B cell (primary cell): ENCODE measurements around the gene SC5D. TPM values are rescaled to one million over a fixed set of nuclear protein-coding genes. Genes with fewer than 3 reads are reported as not detected.

Source experiments
- ATAC-seq: fragments of 200-7000 bp; cut with Tn5 transposase; one replicate; pipeline ENCODE4 v1.10.0; 2021; ENCODE audit warnings: low read depth, mild to moderate bottlenecking, moderate number of reproducible peaks, moderate library complexity
- CTCF ChIA-PET: fragments of 350-600 bp; sonication (Branson Sonifier 250); formaldehyde crosslinking; loops from one replicate; lab custom pipeline; 2021; ENCODE audit warnings: antibody characterized with exemption, inconsistent platforms; lab: Charles Lee
- POLR2A ChIA-PET: fragments of 350-600 bp; sonication (Branson Sonifier 250); formaldehyde crosslinking; loops from one replicate; lab custom pipeline; 2021; ENCODE audit warnings: antibody characterized with exemption; lab: Charles Lee
- DNase-seq: peaks from one replicate; pipeline ENCODE4 v3.0.0; 2013
- H2AFZ ChIP-seq: 2 replicates; pipeline ENCODE4 v1.6.1; 2012; ENCODE audit warnings: mild to moderate bottlenecking, low read depth, low read length; ENCODE audit not compliant: insufficient read depth, poor library complexity, severe bottlenecking
- H3K27ac ChIP-seq, 2 donors: 1 replicate in 1 of 2; 2 replicates in 1 of 2; pipeline ENCODE4 v1.5.1; 2012 to 2013; ENCODE audit warnings: low read length in 2 of 2, mild to moderate bottlenecking in 2 of 2, moderate library complexity in 1 of 2
- H3K27me3 ChIP-seq, 4 experiments: fragments of 200-600 bp in 1 of 4; sonication (generic) in 1 of 4; replicated peaks in 1 of 4; 1 replicate in 2 of 4; 2 replicates in 2 of 4; pipeline versions ENCODE4 v1.6.1 to v1.7.0; 2013 to 2016; ENCODE audit warnings: low read length in 3 of 4, mild to moderate bottlenecking in 2 of 4, mixed read lengths in 1 of 4, moderate library complexity in 1 of 4; ENCODE audit not compliant: insufficient read depth in 4 of 4, control insufficient read depth in 3 of 4; ENCODE audit errors: control extremely low read depth in 1 of 4
- H3K36me3 ChIP-seq, 2 experiments: replicated peaks in 1 of 2; 1 replicate in 1 of 2; 2 replicates in 1 of 2; pipeline versions ENCODE4 v1.6.1 to v1.7.1; 2013; ENCODE audit warnings: low read length in 1 of 2; ENCODE audit not compliant: insufficient read depth in 2 of 2, control insufficient read depth in 1 of 2; ENCODE audit errors: control extremely low read depth in 1 of 2, extremely low read depth in 1 of 2
- H3K4me1 ChIP-seq, 2 donors: fragments of 200-600 bp in 1 of 2; sonication (generic) in 1 of 2; 1 replicate in 1 of 2; 2 replicates in 1 of 2; pipeline versions ENCODE4 v1.5.1 to v1.6.1; 2013 to 2017; ENCODE audit warnings: low read length in 2 of 2; ENCODE audit not compliant: control insufficient read depth in 2 of 2, insufficient read depth in 2 of 2
- H3K4me2 ChIP-seq: replicated peaks from 2 replicates; pipeline ENCODE3; 2012; ENCODE audit warnings: mild to moderate bottlenecking, low read depth, low read length; ENCODE audit not compliant: poor library complexity, severe bottlenecking
- H3K4me3 ChIP-seq, 5 experiments: fragments of 200-600 bp in 1 of 5; sonication (generic) in 1 of 5; 1 replicate in 3 of 5; 2 replicates in 2 of 5; pipeline versions ENCODE4 v1.5.1 to v1.7.0; 2011 to 2016; ENCODE audit warnings: low read length in 4 of 5, mild to moderate bottlenecking in 4 of 5, low read depth in 2 of 5, control low read depth in 1 of 5, moderate library complexity in 1 of 5; ENCODE audit not compliant: insufficient read depth in 1 of 5; ENCODE audit errors: control extremely low read depth in 1 of 5, extremely low read depth in 1 of 5
- H3K79me2 ChIP-seq: fragments of 200-600 bp; sonication (generic); one replicate; pipeline ENCODE4 v1.6.0; 2016; ENCODE audit warnings: low read length; ENCODE audit not compliant: control insufficient read depth, insufficient read depth
- H3K9ac ChIP-seq: fragments of 200-600 bp; sonication (generic); 2 replicates; pipeline ENCODE4 v1.6.1; 2017; ENCODE audit warnings: mild to moderate bottlenecking, low read length, moderate library complexity
- H3K9me3 ChIP-seq, 3 donors: one replicate each; pipeline versions ENCODE4 v1.6.1 to v1.7.1; 2013; ENCODE audit warnings: low read length in 2 of 3; ENCODE audit not compliant: control insufficient read depth in 2 of 3, insufficient read depth in 1 of 3; ENCODE audit errors: control extremely low read depth in 1 of 3
- H4K20me1 ChIP-seq: 2 replicates; pipeline ENCODE4 v1.6.0; 2012; ENCODE audit warnings: mild to moderate bottlenecking, low read length; ENCODE audit not compliant: insufficient read depth, control insufficient read depth, poor library complexity, severe bottlenecking
- H3K27ac Mint-ChIP-seq: one replicate; pipeline ENCODE4 v1.8.0; 2021; ENCODE audit warnings: mixed read lengths
- H3K27me3 Mint-ChIP-seq: one replicate; pipeline ENCODE4 v1.8.0; 2021; ENCODE audit warnings: mixed read lengths
- H3K4me1 Mint-ChIP-seq: one replicate; pipeline ENCODE4 v1.8.0; 2021; ENCODE audit warnings: mixed read lengths
- H3K4me3 Mint-ChIP-seq: one replicate; pipeline ENCODE4 v1.8.0; 2021; ENCODE audit warnings: mixed read lengths
- H3K9me3 Mint-ChIP-seq: one replicate; pipeline ENCODE4 v1.8.0; 2022; ENCODE audit warnings: mixed read lengths; ENCODE audit not compliant: insufficient read depth
- EZH2 ChIP-seq: IDR thresholded peaks from 2 replicates; pipeline ENCODE4 v1.6.1; 2012; ENCODE audit warnings: borderline replicate concordance, low read depth, mild to moderate bottlenecking, moderate library complexity, low read length; ENCODE audit not compliant: insufficient read depth, poor library complexity, severe bottlenecking
- WGBS: methylation state at CpG from one replicate; pipeline ENCODE4 v1.1.5; 2013; ENCODE audit warnings: missing lambda C conversion rate; ENCODE audit not compliant: insufficient coverage; 5-methylcytosine and 5-hydroxymethylcytosine counted together
- intact Hi-C: fragments of 100-400 bp; cut with micrococcal nuclease; formaldehyde crosslinking; loops from one replicate; pipeline ENCODE4 v1.10.0; 2022
- polyA plus RNA-seq: library from polyadenylated mRNA; depleted of rRNA; stranded (reverse); fragments of >200 nt; gene quantifications from 2 replicates; pipeline ENCODE4 v1.2.3, GENCODE V29; 2012
- total RNA-seq, 2 donors: library from RNA; stranded (reverse); fragments of 120-200 nt in 1 of 2; gene quantifications; 1 replicate in 1 of 2; 2 replicates in 1 of 2; pipeline versions ENCODE4 v1.2.3 to v1.2.4, GENCODE V29; 2013 to 2022
- TF ChIP-seq, protein P1 (sequence below): fragments of 200-600 bp; IDR thresholded peaks from one replicate; pipeline ENCODE4 v1.8.0; 2022; ENCODE audit warnings: antibody characterized with exemption, mild to moderate bottlenecking

Gene SC5D
- total and polyA plus RNA-seq, 2 donors (not counting 1 experiment from before 2014, with no cell fraction given), result 15.2 to 54.8 TPM

- no peaks in the 10 kb centered on the region for H3K9me3 Mint-ChIP-seq
- POLR2A ChIA-PET, result no interaction called here
- Histone ChIP-seq H4K20me1 (no peaks in the 10 kb centered on the region), H3K4me3 (no peak overlapping the region), H3K4me1 (no peaks in the 10 kb centered on the region), H3K79me2 (no peaks in the 10 kb centered on the region), H3K9me3 (peaks cover 0 to 7% (median 2%) of the 10 kb centered on the region in 3 donors), H3K36me3 (no peaks in the 10 kb centered on the region), H3K27ac (no peak overlapping the region), H3K27me3 (peaks cover 0 to 45% (median 26%) of the 10 kb centered on the region in 4 experiments), H3K9ac (no peak overlapping the region), H3K4me2 (no peak overlapping the region), H2AFZ (no peak overlapping the region)
- TF ChIP-seq EZH2, result no peak
- TF ChIP-seq, protein P1, sequence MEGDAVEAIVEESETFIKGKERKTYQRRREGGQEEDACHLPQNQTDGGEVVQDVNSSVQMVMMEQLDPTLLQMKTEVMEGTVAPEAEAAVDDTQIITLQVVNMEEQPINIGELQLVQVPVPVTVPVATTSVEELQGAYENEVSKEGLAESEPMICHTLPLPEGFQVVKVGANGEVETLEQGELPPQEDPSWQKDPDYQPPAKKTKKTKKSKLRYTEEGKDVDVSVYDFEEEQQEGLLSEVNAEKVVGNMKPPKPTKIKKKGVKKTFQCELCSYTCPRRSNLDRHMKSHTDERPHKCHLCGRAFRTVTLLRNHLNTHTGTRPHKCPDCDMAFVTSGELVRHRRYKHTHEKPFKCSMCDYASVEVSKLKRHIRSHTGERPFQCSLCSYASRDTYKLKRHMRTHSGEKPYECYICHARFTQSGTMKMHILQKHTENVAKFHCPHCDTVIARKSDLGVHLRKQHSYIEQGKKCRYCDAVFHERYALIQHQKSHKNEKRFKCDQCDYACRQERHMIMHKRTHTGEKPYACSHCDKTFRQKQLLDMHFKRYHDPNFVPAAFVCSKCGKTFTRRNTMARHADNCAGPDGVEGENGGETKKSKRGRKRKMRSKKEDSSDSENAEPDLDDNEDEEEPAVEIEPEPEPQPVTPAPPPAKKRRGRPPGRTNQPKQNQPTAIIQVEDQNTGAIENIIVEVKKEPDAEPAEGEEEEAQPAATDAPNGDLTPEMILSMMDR, result no peak
- intact Hi-C loops, result no loop called here
- ATAC-seq, result no peak
- H3K4me3 Mint-ChIP-seq, result no peak overlapping the region
- no peaks in the 10 kb centered on the region for H3K4me1 Mint-ChIP-seq
- H3K27ac Mint-ChIP-seq, result no peak overlapping the region
- WGBS, result 8% methylated on average over 1 of the region's 2 CpGs
- CTCF ChIA-PET, result no interaction called here
- H3K27me3 Mint-ChIP-seq, result peaks cover 73% of the 10 kb centered on the region
- no peak for DNase-seq
These were observed 24.0 kb upstream of the SC5D start for GRCh38 chr11:121268581-121268980.

DNA sequence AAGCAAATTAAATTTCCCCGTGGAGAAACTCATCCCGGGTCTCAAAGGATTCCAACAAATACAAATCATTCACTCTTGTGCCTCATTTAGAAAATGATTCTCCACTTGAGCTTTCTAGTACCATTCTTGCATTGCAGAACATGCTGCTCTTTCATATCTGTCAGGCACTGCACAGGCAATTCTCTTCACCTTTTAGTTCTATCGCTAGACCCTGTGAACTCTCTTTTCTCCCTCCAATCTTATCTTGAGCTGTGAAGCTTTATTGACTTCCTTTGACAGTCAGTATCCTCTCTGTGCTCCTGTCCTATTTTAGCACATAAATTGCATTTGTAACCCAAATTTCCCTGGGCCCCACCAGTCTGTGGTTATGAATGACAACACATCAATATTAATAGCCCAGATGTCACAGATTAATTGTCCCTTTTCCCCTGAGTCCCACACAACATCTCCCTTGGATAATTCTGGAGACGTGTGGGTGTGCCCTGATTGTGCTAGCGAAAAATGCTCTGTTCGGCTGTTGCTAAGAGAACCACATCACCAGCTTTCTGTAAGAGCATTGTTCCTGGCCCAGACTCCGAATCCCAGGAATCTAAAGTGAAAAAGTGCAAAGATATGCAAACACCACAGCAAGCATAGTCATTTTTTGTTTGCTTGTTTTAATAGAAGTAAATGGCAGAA is 22.4 kb upstream of the SC5D start:
- no peaks in the 10 kb centered on the region for H4K20me1 ChIP-seq
- peaks cover 0 to 6% (median 0%) of the 10 kb centered on the region in 3 donors for H3K9me3 ChIP-seq
- Mint-ChIP-seq H3K4me1 (no peaks in the 10 kb centered on the region), H3K27ac (no peak overlapping the region), H3K4me3 (no peak overlapping the region), H3K9me3 (no peaks in the 10 kb centered on the region), H3K27me3 (peaks cover 63% of the 10 kb centered on the region)
- no peaks in the 10 kb centered on the region for H3K36me3 ChIP-seq
- H3K4me2 ChIP-seq, result no peak overlapping the region
- no peaks in the 10 kb centered on the region for H3K79me2 ChIP-seq
- WGBS, result 78% methylated on average over 6 of the region's 7 CpGs
- H2AFZ ChIP-seq, result no peak overlapping the region
- peaks cover 0 to 31% (median 19%) of the 10 kb centered on the region in 4 experiments for H3K27me3 ChIP-seq
- no peak for TF ChIP-seq EZH2
- TF ChIP-seq, protein P1, result no peak
- DNase-seq (no peak), ATAC-seq (no peak)
- ChIA-PET POLR2A (no interaction called here), CTCF (no interaction called here)
- no peak overlapping the region for H3K4me3 ChIP-seq
- H3K27ac ChIP-seq, result no peak overlapping the region
- no peaks in the 10 kb centered on the region for H3K4me1 ChIP-seq
- no peak overlapping the region for H3K9ac ChIP-seq
- intact Hi-C loops, result no loop called here
